GM12878 (cell line): ENCODE measurements around the gene TBC1D5. TPM values are rescaled to one million over a fixed set of nuclear protein-coding genes. Genes with fewer than 3 reads are reported as not detected.

ENCODE experiments used
- ATAC-seq: fragments of 200-7000 bp; cut with Tn5 transposase; 3 replicates; pipeline ENCODE4 v1.9.1; 2020; ENCODE audit warnings: mild to moderate bottlenecking, moderate library complexity
- BruUV-seq: library from RNA; stranded (reverse); fragments of 400-500 nt; replicated peaks from 2 replicates; lab custom pipeline; 2021; lab: Mats Ljungman, UMichigan
- CTCF ChIA-PET: fragments of 300-600 bp; sonication (Branson Sonifier 250); formaldehyde crosslinking; extraction: SDS; loops from one replicate; lab custom pipeline; 2021; ENCODE audit warnings: inconsistent platforms; lab: Yijun Ruan, JAX
- POLR2A ChIA-PET: fragments of 350-600 bp; formaldehyde crosslinking; extraction: SDS; loops from one replicate; lab custom pipeline; 2021; ENCODE audit warnings: inconsistent platforms; lab: Charles Lee
- RAD21 ChIA-PET: fragments of 300-600 bp; sonication (Branson Sonifier 250); formaldehyde crosslinking; loops from one replicate; lab custom pipeline; 2023; ENCODE audit warnings: antibody characterized with exemption; ENCODE audit not compliant: unreplicated experiment; lab: Charles Lee
- SMC1A ChIA-PET: fragments of 300-600 bp; sonication (Branson Sonifier 250); formaldehyde crosslinking; loops from one replicate; lab custom pipeline; 2023; ENCODE audit not compliant: unreplicated experiment, uncharacterized antibody; lab: Charles Lee
- DNase-seq: peaks from one replicate; pipeline ENCODE4 v3.0.0-alpha.2; 2011; ENCODE audit warnings: low read depth, low spot score
- FAIRE-seq: peaks from 3 replicates; lab custom pipeline; 2011; peaks lifted over from hg19 to GRCh38; lab: Jason Lieb, UNC
- H2AFZ ChIP-seq: 2 replicates; pipeline ENCODE4 v1.6.0; 2011; ENCODE audit warnings: low read depth, low read length, control low read depth; ENCODE audit not compliant: control insufficient read depth
- H3K27ac ChIP-seq: 2 replicates; pipeline ENCODE4 v1.5.1; 2011; ENCODE audit warnings: control low read depth; ENCODE audit not compliant: control insufficient read depth, insufficient read depth
- H3K27me3 ChIP-seq, 2 experiments: replicated peaks in 1 of 2; 2 replicates each; pipeline versions ENCODE4 v1.6.0 to v1.6.1; 2011; ENCODE audit warnings: low read length in 1 of 2; ENCODE audit not compliant: control insufficient read depth in 2 of 2, insufficient read depth in 2 of 2
- H3K36me3 ChIP-seq, 2 experiments: 2 replicates each; pipeline ENCODE4 v1.5.1; 2011; ENCODE audit warnings: low read length in 1 of 2; ENCODE audit not compliant: control insufficient read depth in 2 of 2, insufficient read depth in 2 of 2
- H3K4me1 ChIP-seq: 2 replicates; pipeline ENCODE4 v1.6.1; 2011; ENCODE audit warnings: mild to moderate bottlenecking, low read length, moderate library complexity, mixed read lengths; ENCODE audit not compliant: control insufficient read depth, insufficient read depth
- H3K4me2 ChIP-seq: 2 replicates; pipeline ENCODE4 v1.6.0; 2011; ENCODE audit warnings: control low read depth; ENCODE audit not compliant: control insufficient read depth, insufficient read depth
- H3K4me3 ChIP-seq: fragments of 200-600 bp; sonication (generic); 2 replicates; pipeline ENCODE4 v1.5.1; 2016
- H3K79me2 ChIP-seq: 2 replicates; pipeline ENCODE4 v1.6.0; 2011; ENCODE audit warnings: low read length; ENCODE audit not compliant: control insufficient read depth, insufficient read depth
- H3K9ac ChIP-seq: 2 replicates; pipeline ENCODE4 v1.8.0; 2011; ENCODE audit warnings: low read length, control low read depth, mixed read lengths; ENCODE audit not compliant: control insufficient read depth, insufficient read depth
- H3K9me3 ChIP-seq: replicated peaks from 3 replicates; pipeline ENCODE4 v1.5.1; 2011; ENCODE audit warnings: mild to moderate bottlenecking, low read length; ENCODE audit not compliant: control insufficient read depth, insufficient read depth
- H4K20me1 ChIP-seq: 2 replicates; pipeline ENCODE4 v1.6.0; 2011; ENCODE audit not compliant: control insufficient read depth, insufficient read depth
- BHLHE40 ChIP-seq, 2 experiments: fragments of 450-650 bp in 1 of 2; IDR thresholded peaks; 2 replicates each; pipeline ENCODE4 v1.6.1; 2011 to 2017; ENCODE audit warnings: low read depth in 2 of 2, borderline replicate concordance in 1 of 2, improper control_type of control experiment in 1 of 2, low read length in 1 of 2, mild to moderate bottlenecking in 1 of 2
- E2F4 ChIP-seq: IDR thresholded peaks from 2 replicates; pipeline ENCODE4 v1.6.1; 2012; ENCODE audit warnings: low read depth, low read length, improper control_type of control experiment
- ESRRA ChIP-seq: IDR thresholded peaks from 2 replicates; pipeline ENCODE4 v1.6.1; 2012; ENCODE audit warnings: mild to moderate bottlenecking, low read length, improper control_type of control experiment
- IRF4 ChIP-seq: IDR thresholded peaks from 2 replicates; pipeline ENCODE4 v1.6.1; 2011; ENCODE audit warnings: low read depth, low read length
- NBN ChIP-seq: fragments of 450-650 bp; IDR thresholded peaks from 2 replicates; pipeline ENCODE4 v1.6.1; 2016
- PML ChIP-seq: IDR thresholded peaks from 2 replicates; pipeline ENCODE4 v1.6.1; 2012; ENCODE audit warnings: low read length, inconsistent platforms
- USF2 ChIP-seq: IDR thresholded peaks from 2 replicates; pipeline ENCODE4 v1.6.1; 2011; ENCODE audit warnings: low read depth, low read length, improper control_type of control experiment, borderline replicate concordance
- WGBS: methylation state at CpG from one replicate; pipeline ENCODE4 v1.1.6; 2016; ENCODE audit warnings: low lambda C conversion rate; ENCODE audit not compliant: insufficient replicate concordance, insufficient coverage; ENCODE audit errors: missing lambda C conversion rate; 5-methylcytosine and 5-hydroxymethylcytosine counted together
- in situ Hi-C: fragments of 300-500 bp; cut with MboI; formaldehyde crosslinking; loops from 9 replicates; pipeline ENCODE4 v1.14.3; 2018; ENCODE audit warnings: mixed read lengths
- intact Hi-C: fragments of 100-400 bp; cut with micrococcal nuclease; formaldehyde crosslinking; loops from one replicate; pipeline ENCODE4 v1.14.2; 2022; ENCODE audit not compliant: unreplicated experiment
- polyA plus RNA-seq, 11 experiments: library from polyadenylated mRNA; depleted of rRNA in 4 of 11; unstranded in 6 of 11; stranded (reverse) in 5 of 11; fragments of >200 nt; fragmentation: Nextera tagmentation in 4 of 11; fragmentation: Illumina TruSeq in 1 of 11; extraction: Ambion mirVana in 4 of 11; extraction: Trizol in 1 of 11; gene quantifications; 1 replicate in 1 of 11; 2 replicates in 10 of 11; pipeline versions ENCODE4 v1.2.1 to v1.2.3, GENCODE V29; 2011 to 2016; ENCODE audit warnings: inconsistent platforms in 2 of 11, missing spikeins in 2 of 11, low read depth in 1 of 11
- total RNA-seq, 4 experiments: library from RNA; depleted of rRNA in 3 of 4; stranded (reverse); fragments of >200 nt in 3 of 4; fragmentation: Illumina TruSeq in 1 of 4; extraction: Trizol in 1 of 4; gene quantifications; 2 replicates each; pipeline versions ENCODE4 v1.2.1 to v1.2.3, GENCODE V29; 2013 to 2021
- TF ChIP-seq, protein P1 (sequence below): fragments of 450-650 bp; IDR thresholded peaks from 2 replicates; pipeline ENCODE4 v1.6.1; 2017; ENCODE audit warnings: low read depth, mild to moderate bottlenecking, moderate library complexity
- TF ChIP-seq, protein P2 (sequence below): IDR thresholded peaks from 2 replicates; pipeline ENCODE4 v1.6.1; 2012; ENCODE audit warnings: mild to moderate bottlenecking, low read depth, low read length

TBC1D5 gene
- total and polyA plus RNA-seq, 10 of the 15 experiments (the other 5 are each of a cell fraction or from before 2014, with no cell fraction given) = 5.5 to 61.0 (median 43.8) TPM

- no peaks in the 10 kb centered on the region for H3K27me3 ChIP-seq
- TF ChIP-seq PML (no peak), USF2 (no peak), ESRRA (no peak), NBN (no peak), BHLHE40 (IDR thresholded peaks at IDR 0.05; ENCODE audit: borderline replicate concordance in 1 of 2, low read depth in 2 of 2, low read length in 1 of 2) (no peak), IRF4 (no peak), E2F4 (no peak)
- TF ChIP-seq, protein P1, sequence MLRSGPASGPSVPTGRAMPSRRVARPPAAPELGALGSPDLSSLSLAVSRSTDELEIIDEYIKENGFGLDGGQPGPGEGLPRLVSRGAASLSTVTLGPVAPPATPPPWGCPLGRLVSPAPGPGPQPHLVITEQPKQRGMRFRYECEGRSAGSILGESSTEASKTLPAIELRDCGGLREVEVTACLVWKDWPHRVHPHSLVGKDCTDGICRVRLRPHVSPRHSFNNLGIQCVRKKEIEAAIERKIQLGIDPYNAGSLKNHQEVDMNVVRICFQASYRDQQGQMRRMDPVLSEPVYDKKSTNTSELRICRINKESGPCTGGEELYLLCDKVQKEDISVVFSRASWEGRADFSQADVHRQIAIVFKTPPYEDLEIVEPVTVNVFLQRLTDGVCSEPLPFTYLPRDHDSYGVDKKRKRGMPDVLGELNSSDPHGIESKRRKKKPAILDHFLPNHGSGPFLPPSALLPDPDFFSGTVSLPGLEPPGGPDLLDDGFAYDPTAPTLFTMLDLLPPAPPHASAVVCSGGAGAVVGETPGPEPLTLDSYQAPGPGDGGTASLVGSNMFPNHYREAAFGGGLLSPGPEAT = no peak
- TF ChIP-seq, protein P2, sequence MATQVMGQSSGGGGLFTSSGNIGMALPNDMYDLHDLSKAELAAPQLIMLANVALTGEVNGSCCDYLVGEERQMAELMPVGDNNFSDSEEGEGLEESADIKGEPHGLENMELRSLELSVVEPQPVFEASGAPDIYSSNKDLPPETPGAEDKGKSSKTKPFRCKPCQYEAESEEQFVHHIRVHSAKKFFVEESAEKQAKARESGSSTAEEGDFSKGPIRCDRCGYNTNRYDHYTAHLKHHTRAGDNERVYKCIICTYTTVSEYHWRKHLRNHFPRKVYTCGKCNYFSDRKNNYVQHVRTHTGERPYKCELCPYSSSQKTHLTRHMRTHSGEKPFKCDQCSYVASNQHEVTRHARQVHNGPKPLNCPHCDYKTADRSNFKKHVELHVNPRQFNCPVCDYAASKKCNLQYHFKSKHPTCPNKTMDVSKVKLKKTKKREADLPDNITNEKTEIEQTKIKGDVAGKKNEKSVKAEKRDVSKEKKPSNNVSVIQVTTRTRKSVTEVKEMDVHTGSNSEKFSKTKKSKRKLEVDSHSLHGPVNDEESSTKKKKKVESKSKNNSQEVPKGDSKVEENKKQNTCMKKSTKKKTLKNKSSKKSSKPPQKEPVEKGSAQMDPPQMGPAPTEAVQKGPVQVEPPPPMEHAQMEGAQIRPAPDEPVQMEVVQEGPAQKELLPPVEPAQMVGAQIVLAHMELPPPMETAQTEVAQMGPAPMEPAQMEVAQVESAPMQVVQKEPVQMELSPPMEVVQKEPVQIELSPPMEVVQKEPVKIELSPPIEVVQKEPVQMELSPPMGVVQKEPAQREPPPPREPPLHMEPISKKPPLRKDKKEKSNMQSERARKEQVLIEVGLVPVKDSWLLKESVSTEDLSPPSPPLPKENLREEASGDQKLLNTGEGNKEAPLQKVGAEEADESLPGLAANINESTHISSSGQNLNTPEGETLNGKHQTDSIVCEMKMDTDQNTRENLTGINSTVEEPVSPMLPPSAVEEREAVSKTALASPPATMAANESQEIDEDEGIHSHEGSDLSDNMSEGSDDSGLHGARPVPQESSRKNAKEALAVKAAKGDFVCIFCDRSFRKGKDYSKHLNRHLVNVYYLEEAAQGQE = no peak
- TF ChIP-seq, all 136 proteins: peak for 0
- SMC1A ChIA-PET = interaction anchor here (0.7 to 1.0 kb wide), 2 partner anchors 19 to 21 kb away, joined by 3 to 5 read pairs; no protein-coding TSS in a partner anchor
- in situ Hi-C loops = no loop called here
- DNase-seq (no peak), FAIRE-seq (no peak), ATAC-seq (no peak)
- Histone ChIP-seq H3K27ac (no peak overlapping the region), H3K4me3 (no peak overlapping the region), H3K9ac (no peak overlapping the region), H3K9me3 (peaks cover 6% of the 10 kb centered on the region; the same call in 2 of the 3 replicates), H4K20me1 (no peaks in the 10 kb centered on the region), H3K36me3 (peaks cover 10 to 27% of the 10 kb centered on the region in 2 experiments; a peak in 3 of 4 replicates), H3K4me1 (peaks cover 2% of the 10 kb centered on the region), H2AFZ (no peak overlapping the region), H3K4me2 (no peak overlapping the region), H3K79me2 (no peaks in the 10 kb centered on the region)
- intact Hi-C loops = loop anchor here (10.0 kb wide), 1 partner anchor 273 kb away; the partner anchor contains the start of gene PLCL2
- RAD21 ChIA-PET = no interaction called here
- CTCF ChIA-PET = interaction anchor here (0.7 kb wide), 1 partner anchor 549 kb away, joined by 3 read pairs; no protein-coding TSS in a partner anchor
- WGBS = 97% methylated on average over 2 of the region's 2 CpGs
- POLR2A ChIA-PET = no interaction called here
- TSS peak; percentile 17 for BruUV-seq
These were observed 584.7 kb downstream of the TBC1D5 start for GRCh38 chr3:17157713-17158112.
